HEK293 (cell line): ENCODE data around the gene TPM3.

Experiments
- CTCF ChIA-PET: fragments of 350-600 bp; formaldehyde crosslinking; extraction: SDS; loops from one replicate; lab custom pipeline; 2021; ENCODE audit warnings: antibody characterized with exemption; lab: Yijun Ruan, JAX
- POLR2A ChIA-PET: fragments of 300-600 bp; formaldehyde crosslinking; extraction: SDS; loops from one replicate; lab custom pipeline; 2020; ENCODE audit warnings: antibody characterized with exemption, inconsistent platforms; lab: Yijun Ruan, JAX
- H3K27ac ChIP-seq: fragments of 200-500 bp; sonication (Bioruptor generic); 2 replicates; pipeline ENCODE4 v1.5.1; 2014; ENCODE audit warnings: low read depth, low read length, control low read depth, inconsistent platforms; ENCODE audit errors: extremely low read depth
- H3K36me3 ChIP-seq, 2 experiments: fragments of 200-500 bp in 1 of 2; sonication (Bioruptor generic) in 1 of 2; 1 replicate in 1 of 2; 2 replicates in 1 of 2; pipeline ENCODE4 v1.5.1; 2014 to 2017; ENCODE audit warnings: inconsistent platforms in 2 of 2, low read length in 2 of 2; ENCODE audit not compliant: control insufficient read depth in 2 of 2, insufficient read depth in 1 of 2
- H3K4me1 ChIP-seq: fragments of 200-500 bp; sonication (Bioruptor generic); 2 replicates; pipeline ENCODE4 v1.5.1; 2014; ENCODE audit warnings: mild to moderate bottlenecking, low read length, inconsistent platforms; ENCODE audit not compliant: control insufficient read depth, insufficient read depth
- H3K4me3 ChIP-seq: 2 replicates; pipeline ENCODE4 v1.5.1; 2011; ENCODE audit warnings: low read depth, mild to moderate bottlenecking, control low read depth, low read length, moderate library complexity
- H3K9me3 ChIP-seq: fragments of 200-500 bp; sonication (Bioruptor generic); 2 replicates; pipeline ENCODE4 v1.5.1; 2014; ENCODE audit warnings: low read depth, low read length, inconsistent platforms; ENCODE audit not compliant: control insufficient read depth, insufficient read depth
- EGR2 ChIP-seq: fragments of 450-650 bp; formaldehyde crosslinking; IDR thresholded peaks from 2 replicates; pipeline ENCODE4 v1.5.1; 2016; ENCODE audit warnings: low read depth, missing biosample characterization, missing genetic modification characterization
- GLI4 ChIP-seq: fragments of 450-650 bp; formaldehyde crosslinking; IDR thresholded peaks from 2 replicates; pipeline ENCODE4 v1.5.1; 2016; ENCODE audit warnings: missing biosample characterization, missing genetic modification characterization
- IKZF3 ChIP-seq: fragments of 450-650 bp; IDR thresholded peaks from 2 replicates; pipeline ENCODE4 v1.5.0; 2018; ENCODE audit warnings: missing biosample characterization, mild to moderate bottlenecking, missing genetic modification characterization, moderate library complexity
- KLF8 ChIP-seq: fragments of 450-650 bp; formaldehyde crosslinking; IDR thresholded peaks from 2 replicates; pipeline ENCODE4 v1.5.1; 2016; ENCODE audit warnings: missing biosample characterization, missing genetic modification characterization
- PATZ1 ChIP-seq: fragments of 450-650 bp; formaldehyde crosslinking; IDR thresholded peaks from 2 replicates; pipeline ENCODE4 v1.5.1; 2016; ENCODE audit warnings: missing biosample characterization, missing genetic modification characterization
- PRDM2 ChIP-seq: fragments of 450-650 bp; formaldehyde crosslinking; IDR thresholded peaks from 2 replicates; pipeline ENCODE4 v1.5.1; 2016; ENCODE audit warnings: missing biosample characterization, missing genetic modification characterization, borderline replicate concordance
- REPIN1 ChIP-seq: fragments of 450-650 bp; formaldehyde crosslinking; IDR thresholded peaks from 2 replicates; pipeline ENCODE4 v1.5.1; 2017; ENCODE audit warnings: missing biosample characterization, missing genetic modification characterization, low read depth
- YY2 ChIP-seq: fragments of 450-650 bp; formaldehyde crosslinking; IDR thresholded peaks from 2 replicates; pipeline ENCODE4 v1.5.1; 2016; ENCODE audit warnings: missing biosample characterization, missing genetic modification characterization
- ZBTB20 ChIP-seq: fragments of 450-650 bp; formaldehyde crosslinking; IDR thresholded peaks from 2 replicates; pipeline ENCODE4 v1.5.1; 2016; ENCODE audit warnings: missing biosample characterization, missing genetic modification characterization
- ZNF112 ChIP-seq: fragments of 450-650 bp; formaldehyde crosslinking; IDR thresholded peaks from 2 replicates; pipeline ENCODE4 v1.5.0; 2017; ENCODE audit warnings: missing biosample characterization, missing genetic modification characterization
- ZNF121 ChIP-seq: fragments of 450-650 bp; formaldehyde crosslinking; IDR thresholded peaks from 2 replicates; pipeline ENCODE4 v1.5.1; 2016; ENCODE audit warnings: missing biosample characterization, missing genetic modification characterization
- ZNF155 ChIP-seq: fragments of 450-650 bp; formaldehyde crosslinking; IDR thresholded peaks from 2 replicates; pipeline ENCODE4 v1.5.1; 2016; ENCODE audit warnings: missing biosample characterization, missing genetic modification characterization
- ZNF239 ChIP-seq: fragments of 450-650 bp; formaldehyde crosslinking; IDR thresholded peaks from 2 replicates; pipeline ENCODE4 v1.5.1; 2016; ENCODE audit warnings: missing biosample characterization, missing genetic modification characterization
- ZNF24 ChIP-seq: fragments of 450-650 bp; formaldehyde crosslinking; IDR thresholded peaks from 2 replicates; pipeline ENCODE4 v1.5.1; 2016; ENCODE audit warnings: missing biosample characterization, missing genetic modification characterization
- ZNF266 ChIP-seq: fragments of 450-650 bp; formaldehyde crosslinking; IDR thresholded peaks from 2 replicates; pipeline ENCODE4 v1.5.1; 2016; ENCODE audit warnings: missing biosample characterization, missing genetic modification characterization, low read depth
- ZNF274 ChIP-seq, 2 experiments: fragments of 200-500 bp in 1 of 2; fragments of 450-650 bp in 1 of 2; sonication (Bioruptor generic) in 1 of 2; formaldehyde crosslinking in 1 of 2; IDR thresholded peaks; 2 replicates each; pipeline versions ENCODE4 v1.5.1 to v1.6.1; 2014 to 2016; ENCODE audit warnings: borderline replicate concordance in 1 of 2, inconsistent platforms in 1 of 2, low read length in 1 of 2, missing biosample characterization in 1 of 2, missing genetic modification characterization in 1 of 2
- ZNF335 ChIP-seq: fragments of 450-650 bp; formaldehyde crosslinking; conservative IDR thresholded peaks from 2 replicates; pipeline ENCODE4 v1.5.1; 2016; ENCODE audit warnings: missing biosample characterization, missing genetic modification characterization
- ZNF362 ChIP-seq: fragments of 450-650 bp; formaldehyde crosslinking; IDR thresholded peaks from 2 replicates; pipeline ENCODE4 v1.5.1; 2016; ENCODE audit warnings: missing biosample characterization, missing genetic modification characterization
- ZNF391 ChIP-seq: fragments of 450-650 bp; formaldehyde crosslinking; IDR thresholded peaks from 2 replicates; pipeline ENCODE4 v1.5.1; 2016; ENCODE audit warnings: low read depth, missing biosample characterization, missing genetic modification characterization, borderline replicate concordance
- ZNF423 ChIP-seq: fragments of 450-650 bp; formaldehyde crosslinking; IDR thresholded peaks from 2 replicates; pipeline ENCODE4 v1.5.1; 2016; ENCODE audit warnings: missing biosample characterization, missing genetic modification characterization
- ZNF639 ChIP-seq: fragments of 450-650 bp; formaldehyde crosslinking; IDR thresholded peaks from 2 replicates; pipeline ENCODE4 v1.5.1; 2016; ENCODE audit warnings: missing biosample characterization, missing genetic modification characterization
- ZNF747 ChIP-seq: fragments of 450-650 bp; formaldehyde crosslinking; IDR thresholded peaks from 2 replicates; pipeline ENCODE4 v1.5.1; 2016; ENCODE audit warnings: missing biosample characterization, missing genetic modification characterization
- ZNF785 ChIP-seq: fragments of 450-650 bp; formaldehyde crosslinking; IDR thresholded peaks from 2 replicates; pipeline ENCODE4 v1.5.1; 2016; ENCODE audit warnings: missing biosample characterization, missing genetic modification characterization
- ZSCAN5A ChIP-seq: fragments of 450-650 bp; formaldehyde crosslinking; IDR thresholded peaks from 2 replicates; pipeline ENCODE4 v1.5.1; 2016; ENCODE audit warnings: missing biosample characterization, missing genetic modification characterization

TPM3 gene

GRCh38 chr1:154182344-154183045 is 9.4 kb downstream of the TPM3 start:
- POLR2A ChIA-PET: interaction anchor here (0.7 to 3.9 kb wide), 9 partner anchors 8 to 508 kb away, joined by 3 to 21 read pairs (median 3); partner anchors contain the start of genes RPS27, TPM3 and UBAP2L
- H3K4me3 ChIP-seq: peak overlapping the region; percentile 96
- peaks cover 31% of the 10 kb centered on the region for H3K4me1 ChIP-seq
- CTCF ChIA-PET: no interaction called here
- H3K27ac ChIP-seq: peak overlapping the region; percentile 78
- no peaks in the 10 kb centered on the region for H3K9me3 ChIP-seq
- H3K36me3 ChIP-seq: peaks cover 0 to 26% of the 10 kb centered on the region in 2 experiments; a peak in 1 of 3 replicates
- TF ChIP-seq ZNF121 (tag by site-specific recombination) (0 out of 2 replicates have a peak, but pooled peaks have one; percentile 22), ZNF155 (tag by site-specific recombination) (no peak), KLF8 (tag by site-specific recombination) (no peak), ZNF239 (tag by site-specific recombination) (peak; percentile 78; the same call in 1 of the 2 replicates), ZNF391 (tag by site-specific recombination) (peak; percentile 73; the same call in 1 of the 2 replicates), ZNF423 (0 out of 2 replicates have a peak, but pooled peaks have one; percentile 3), ZNF335 (peak; percentile 72), IKZF3 (tag by site-specific recombination) (peak; percentile 42; the same call in 1 of the 2 replicates), EGR2 (peak; percentile 39; the same call in 1 of the 2 replicates), ZSCAN5A (tag by site-specific recombination) (peak; percentile 80; the same call in 1 of the 2 replicates), ZNF266 (no peak), PRDM2 (peak; percentile 34; the same call in 1 of the 2 replicates), GLI4 (peak; percentile 72; the same call in 1 of the 2 replicates), ZNF274 (IDR thresholded peaks at IDR 0.05; ENCODE audit: low read length) (no peak), ZNF274 (tag by site-specific recombination; IDR thresholded peaks at IDR 0.05; ENCODE audit: borderline replicate concordance) (no peak), ZNF24 (tag by site-specific recombination) (0 out of 2 replicates have a peak, but pooled peaks have one; percentile 34), ZNF747 (tag by site-specific recombination) (no peak), ZNF362 (tag by site-specific recombination) (0 out of 2 replicates have a peak, but pooled peaks have one; percentile 62), PATZ1 (tag by site-specific recombination) (peak; percentile 65), ZNF639 (tag by site-specific recombination) (no peak), REPIN1 (0 out of 2 replicates have a peak, but pooled peaks have one; percentile 25), ZNF112 (tag by site-specific recombination) (no peak), ZBTB20 (tag by site-specific recombination) (peak; percentile 100), ZNF785 (peak; percentile 70; the same call in 1 of the 2 replicates), YY2 (0 out of 2 replicates have a peak, but pooled peaks have one; percentile 41)
